Memory B cell (primary cell): ENCODE measurements around the gene NDUFA5.
"Not testable (repeated sequence)": the region's sequence is repeated elsewhere in the genome, so short reads cannot be mapped to it uniquely, and the experiment has no call there.

Experiments used
- ATAC-seq: fragments of 150-1000 bp; cut with Tn5 transposase; 2 replicates; pipeline ENCODE4 v1.10.0; 2021; ENCODE audit warnings: low read depth, mild to moderate bottlenecking, moderate library complexity
- DNase-seq, 2 donors: peaks; one replicate each; pipeline ENCODE4 v3.0.0; 2022; ENCODE audit warnings: low spot score in 2 of 2
- H3K27ac Mint-ChIP-seq: one replicate; pipeline ENCODE4 v1.8.0; 2022; ENCODE audit warnings: mild to moderate bottlenecking, moderate library complexity, mixed read lengths
- H3K27me3 Mint-ChIP-seq: one replicate; pipeline ENCODE4 v1.8.0; 2022; ENCODE audit warnings: mixed read lengths
- H3K36me3 Mint-ChIP-seq: one replicate; pipeline ENCODE4 v1.8.0; 2022; ENCODE audit warnings: mild to moderate bottlenecking, mixed read lengths
- H3K4me1 Mint-ChIP-seq: one replicate; pipeline ENCODE4 v1.8.0; 2022; ENCODE audit warnings: mixed read lengths
- H3K4me3 Mint-ChIP-seq: one replicate; pipeline ENCODE4 v1.8.0; 2022; ENCODE audit warnings: mild to moderate bottlenecking, moderate library complexity, mixed read lengths
- H3K9me3 Mint-ChIP-seq: one replicate; pipeline ENCODE4 v1.8.0; 2022; ENCODE audit warnings: mixed read lengths

Gene NDUFA5

DNA sequence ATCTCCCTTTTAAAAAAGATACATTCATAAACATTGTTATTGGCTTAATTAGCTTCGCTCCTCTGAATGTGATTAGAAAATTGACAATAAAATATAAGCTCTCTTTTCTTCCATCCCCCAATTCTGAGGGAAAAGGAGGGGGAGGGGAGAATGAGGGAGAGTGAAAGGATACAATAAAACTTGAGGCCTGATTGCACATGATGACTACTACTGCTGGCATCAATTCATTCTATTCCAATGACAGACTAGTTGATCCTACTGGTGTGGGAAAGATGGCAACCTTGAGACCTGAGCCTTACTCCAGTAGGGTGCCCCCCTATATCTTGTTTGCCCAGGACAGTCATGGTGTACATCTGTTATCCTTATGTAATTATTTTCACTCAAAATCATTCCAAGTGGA is 18.7 kb downstream of the NDUFA5 start:
- no peaks in the 10 kb centered on the region for H3K27me3 Mint-ChIP-seq
- no peak for ATAC-seq
- peaks cover 6% of the 10 kb centered on the region for H3K36me3 Mint-ChIP-seq
- H3K4me3 Mint-ChIP-seq = no peak overlapping the region
- no peak for DNase-seq
- no peak overlapping the region for H3K27ac Mint-ChIP-seq
- peaks cover 11% of the 10 kb centered on the region for H3K4me1 Mint-ChIP-seq
- H3K9me3 Mint-ChIP-seq = no peaks in the 10 kb centered on the region

DNA sequence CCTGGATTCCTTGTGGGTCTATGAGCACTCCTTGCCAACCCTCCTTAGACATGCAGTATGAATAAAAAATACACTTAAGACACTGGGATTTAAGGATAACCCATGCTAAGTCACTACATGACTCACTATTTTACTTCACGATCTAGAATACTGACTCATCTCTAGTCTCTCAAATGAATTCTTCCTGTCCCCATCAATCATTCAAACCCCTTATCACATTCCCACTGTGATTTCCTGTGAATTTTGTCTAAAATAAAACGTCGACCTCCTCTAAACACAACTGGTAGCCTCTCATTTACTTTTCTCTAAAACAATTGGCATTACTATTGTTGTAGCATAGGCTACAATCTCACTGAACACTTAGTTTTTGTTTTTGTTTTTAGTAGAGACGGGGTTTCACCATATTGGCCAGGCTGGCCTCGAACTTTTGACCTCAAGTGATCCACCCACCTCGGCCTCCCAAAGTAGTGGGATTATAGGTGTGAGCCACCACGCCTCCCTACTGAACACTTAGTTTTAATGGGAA is 19.4 kb downstream of the NDUFA5 start:
- Mint-ChIP-seq H3K27me3 (peaks cover 2% of the 10 kb centered on the region), H3K4me3 (no peak overlapping the region), H3K9me3 (no peaks in the 10 kb centered on the region), H3K27ac (no peak overlapping the region), H3K4me1 (peaks cover 17% of the 10 kb centered on the region), H3K36me3 (peaks cover 6% of the 10 kb centered on the region)
- no peak for ATAC-seq
- DNase-seq = no peak

DNA sequence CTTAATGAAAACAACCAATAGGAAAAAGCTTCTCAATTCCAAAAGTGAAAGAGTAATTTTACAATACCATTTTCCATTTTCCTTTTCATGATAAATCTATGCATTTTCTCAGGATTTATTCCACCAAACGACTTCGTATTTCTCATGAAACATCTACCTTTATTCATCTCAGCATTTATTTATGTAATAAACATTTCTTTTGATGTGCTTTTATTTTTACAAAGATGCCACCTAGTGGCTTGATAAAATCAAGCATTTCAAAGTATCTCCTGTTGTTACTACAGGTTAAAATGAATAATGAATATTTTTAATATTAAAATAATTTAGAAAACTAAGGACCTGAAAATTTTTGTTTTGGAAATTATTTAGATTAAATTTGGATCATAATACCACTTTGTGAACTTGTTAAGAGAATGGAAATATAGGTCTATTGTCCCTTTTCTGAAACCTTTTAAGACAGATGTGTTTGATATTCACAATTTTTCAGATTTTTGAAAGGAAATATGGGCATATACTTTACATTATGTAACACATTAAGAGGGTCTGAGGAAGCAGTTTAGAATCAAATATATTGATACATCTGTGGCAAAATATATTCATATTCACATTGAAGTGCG is 20.5 kb downstream of the NDUFA5 start:
- peaks cover 21% of the 10 kb centered on the region for H3K4me1 Mint-ChIP-seq
- no peak overlapping the region for H3K27ac Mint-ChIP-seq
- H3K4me3 Mint-ChIP-seq = no peak overlapping the region
- no peak for DNase-seq
- ATAC-seq = no peak
- no peaks in the 10 kb centered on the region for H3K9me3 Mint-ChIP-seq
- peaks cover 5% of the 10 kb centered on the region for H3K27me3 Mint-ChIP-seq
- peaks cover 6% of the 10 kb centered on the region for H3K36me3 Mint-ChIP-seq

DNA sequence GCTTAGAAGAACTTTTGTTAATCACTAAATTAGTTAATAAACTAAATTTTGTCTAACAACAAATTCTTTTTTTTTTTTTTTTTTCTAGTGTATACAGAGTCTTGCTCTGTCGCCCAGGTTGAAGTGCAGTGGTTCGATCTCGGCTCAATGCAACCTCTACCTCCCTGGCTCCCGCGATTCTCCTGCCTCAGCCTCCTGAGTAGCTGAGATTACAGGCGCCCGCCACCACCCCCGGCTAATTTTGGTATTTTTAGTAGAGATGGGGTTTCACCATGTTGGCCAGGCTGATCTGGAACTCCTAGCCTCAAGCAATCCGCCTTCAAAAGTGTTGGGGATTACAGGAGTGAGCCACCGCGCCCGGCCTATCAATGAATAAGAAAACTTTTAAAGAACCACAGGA is 22.1 kb downstream of the NDUFA5 start:
- Mint-ChIP-seq H3K36me3 (peaks cover 4% of the 10 kb centered on the region), H3K4me1 (peaks cover 21% of the 10 kb centered on the region), H3K27ac (no peak overlapping the region), H3K4me3 (no peak overlapping the region), H3K9me3 (no peaks in the 10 kb centered on the region), H3K27me3 (peaks cover 5% of the 10 kb centered on the region)
- no peak for ATAC-seq
- DNase-seq = no peak

DNA sequence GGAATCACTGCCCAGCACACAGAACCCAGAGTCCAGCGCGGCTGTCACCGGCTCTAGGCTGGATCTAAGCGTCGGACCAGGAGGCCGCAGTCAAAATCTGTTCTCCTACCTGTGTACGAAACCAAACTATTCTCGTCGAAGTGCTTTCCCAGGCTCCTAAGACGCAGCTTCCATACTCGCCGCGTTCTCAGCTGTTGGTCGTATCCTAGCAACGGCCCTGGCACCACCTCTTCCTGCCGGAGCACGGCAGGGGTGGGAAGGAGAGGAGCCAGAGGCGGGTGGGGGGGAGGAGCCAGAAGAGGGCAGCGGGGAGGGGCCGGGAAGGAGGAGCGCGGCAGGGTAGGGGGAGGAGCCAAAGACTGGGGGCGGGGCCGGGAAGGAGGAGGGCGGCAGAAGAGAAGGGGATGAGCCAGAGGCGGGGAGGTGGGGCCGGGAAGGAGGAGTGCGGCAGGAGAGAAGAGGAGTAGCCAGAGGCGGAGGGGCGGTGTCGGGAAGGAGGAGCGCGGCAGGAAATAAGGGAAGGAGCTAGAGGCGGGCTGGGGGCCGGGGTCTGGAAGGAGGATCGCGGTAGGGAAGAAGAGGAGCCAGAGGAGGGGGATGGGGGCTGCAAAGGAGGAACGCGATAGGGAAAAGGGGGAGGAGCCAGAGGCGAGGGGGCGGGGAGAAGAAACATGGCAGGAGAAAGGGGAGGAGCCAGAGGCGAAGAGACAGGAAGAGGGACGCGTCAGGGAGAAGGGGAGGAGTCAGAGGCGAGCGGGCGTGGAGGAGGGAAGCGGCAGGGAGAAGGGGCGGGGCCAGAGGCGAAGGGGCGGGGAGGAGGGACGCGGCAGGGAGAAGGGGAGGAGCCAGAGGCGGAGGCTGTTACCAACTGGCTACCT is 23.0 kb downstream of the NDUFA5 start, which contains the start of gene IQUB:
Gene IQUB, minus strand, starts transcription at position 213 of the 878 bp plus-strand sequence. CDS start 22,255 bp downstream, outside the sequence.
- ATAC-seq = peak; percentile 80
- Mint-ChIP-seq H3K36me3 (peaks cover 4% of the 10 kb centered on the region), H3K4me3 (peak within 1 kb of the TSS; percentile 95)

DNA sequence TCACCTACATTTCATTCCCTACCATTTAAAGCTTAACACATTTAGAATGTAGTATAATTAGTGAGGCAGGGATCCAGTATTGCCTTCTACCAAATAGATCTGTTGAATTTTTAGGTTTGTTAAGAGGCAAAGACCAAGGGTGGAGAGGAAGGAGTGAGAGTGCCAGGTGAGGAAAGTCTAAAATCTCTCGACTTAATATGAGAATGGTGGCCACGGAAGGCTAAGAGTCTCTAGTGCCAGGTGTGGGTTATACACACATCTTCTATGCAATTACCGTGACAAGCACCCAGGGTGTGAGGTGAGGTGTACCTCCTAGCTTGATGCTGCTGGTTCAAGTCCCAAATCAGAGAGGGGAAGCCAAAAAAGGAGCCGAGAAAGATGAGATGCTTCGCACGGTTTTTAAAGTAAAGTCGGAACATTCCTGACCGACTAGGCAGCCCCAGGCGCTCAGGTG is 23.7 kb downstream of the NDUFA5 start:
- DNase-seq = peak in 1 of 2 donors; percentile 5
- peak overlapping the region; percentile 95 for H3K4me3 Mint-ChIP-seq
- peaks cover 5% of the 10 kb centered on the region for H3K27me3 Mint-ChIP-seq
- ATAC-seq = peak; percentile 31
- H3K36me3 Mint-ChIP-seq = peaks cover 2% of the 10 kb centered on the region
- peaks cover 21% of the 10 kb centered on the region for H3K4me1 Mint-ChIP-seq
- H3K27ac Mint-ChIP-seq = peak overlapping the region; percentile 80
- no peaks in the 10 kb centered on the region for H3K9me3 Mint-ChIP-seq

More for the DNA sequence above, 23.0 kb downstream of the NDUFA5 start, which contains the start of gene IQUB:
- no peaks in the 10 kb centered on the region for H3K9me3 Mint-ChIP-seq
- peaks cover 5% of the 10 kb centered on the region for H3K27me3 Mint-ChIP-seq
- peaks cover 21% of the 10 kb centered on the region for H3K4me1 Mint-ChIP-seq
- H3K27ac Mint-ChIP-seq = peak within 1 kb of the TSS; percentile 80
- DNase-seq = peak; percentile 85 to 88

DNA sequence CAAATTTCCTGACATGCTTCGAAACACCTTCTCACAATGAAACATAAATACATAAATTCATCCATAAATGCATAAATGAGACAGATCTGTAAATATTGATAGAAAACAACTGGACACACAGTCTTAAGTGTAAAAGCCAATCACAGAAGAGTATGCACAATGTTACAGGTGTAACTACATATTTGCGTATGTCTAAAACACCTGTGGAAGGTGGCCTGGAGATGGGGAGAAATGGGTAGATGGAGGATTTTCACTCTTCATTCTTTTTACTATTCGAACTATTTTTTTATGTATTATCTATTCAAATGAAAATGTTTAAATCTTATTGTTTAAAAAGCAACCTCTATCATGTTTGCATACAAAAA is 24.1 kb downstream of the NDUFA5 start:
- no peak for ATAC-seq
- Mint-ChIP-seq H3K4me3 (peak overlapping the region; percentile 95), H3K9me3 (no peaks in the 10 kb centered on the region), H3K36me3 (peaks cover 2% of the 10 kb centered on the region), H3K4me1 (peaks cover 21% of the 10 kb centered on the region), H3K27ac (no peak overlapping the region), H3K27me3 (peaks cover 5% of the 10 kb centered on the region)
- DNase-seq = no peak

DNA sequence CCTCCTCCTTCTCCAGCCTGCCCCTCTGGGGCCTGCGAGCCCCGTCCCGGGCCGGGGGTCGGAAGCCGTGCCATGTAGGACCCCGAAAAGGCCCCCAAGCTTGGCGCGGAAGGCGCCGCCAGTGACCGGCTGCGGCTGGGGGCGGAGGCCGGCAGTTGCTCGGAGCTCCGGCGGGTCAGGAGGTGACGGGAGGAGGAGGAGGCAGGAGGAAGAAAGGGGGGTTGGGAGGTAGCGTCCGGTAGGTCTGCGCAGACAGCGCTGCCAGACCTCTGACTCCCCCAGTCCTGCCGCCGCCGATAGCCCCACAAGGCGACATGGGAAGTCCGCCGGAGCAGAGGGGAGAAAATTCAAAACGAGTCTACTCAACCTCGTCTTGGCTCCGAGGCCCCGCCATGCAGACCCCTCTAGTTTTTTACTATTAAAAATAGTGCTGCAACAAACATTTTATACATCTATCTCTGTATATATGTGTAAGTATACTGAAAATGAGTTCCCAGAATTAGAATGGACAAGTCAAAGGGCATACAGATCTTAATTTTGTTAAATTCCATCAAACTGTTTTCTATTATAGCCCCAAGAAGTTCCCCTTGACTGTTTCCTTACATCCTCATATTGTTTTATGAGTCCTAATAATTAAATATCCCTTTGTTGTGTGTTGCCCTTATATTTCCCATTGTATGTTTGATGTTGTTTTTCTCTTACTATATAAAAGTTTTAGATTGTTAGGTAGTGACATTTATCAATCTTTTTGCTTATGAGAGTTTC is 24.6 kb downstream of the NDUFA5 start:
- H3K36me3 Mint-ChIP-seq, H3K27me3 Mint-ChIP-seq, H3K9me3 Mint-ChIP-seq, H3K27ac Mint-ChIP-seq: not testable (repeated sequence)
- peak overlapping the region; percentile 58 for H3K4me3 Mint-ChIP-seq
- peak; percentile 27 for ATAC-seq
- H3K4me1 Mint-ChIP-seq = peaks cover 21% of the 10 kb centered on the region
- DNase-seq = peak; percentile 34 to 58

DNA sequence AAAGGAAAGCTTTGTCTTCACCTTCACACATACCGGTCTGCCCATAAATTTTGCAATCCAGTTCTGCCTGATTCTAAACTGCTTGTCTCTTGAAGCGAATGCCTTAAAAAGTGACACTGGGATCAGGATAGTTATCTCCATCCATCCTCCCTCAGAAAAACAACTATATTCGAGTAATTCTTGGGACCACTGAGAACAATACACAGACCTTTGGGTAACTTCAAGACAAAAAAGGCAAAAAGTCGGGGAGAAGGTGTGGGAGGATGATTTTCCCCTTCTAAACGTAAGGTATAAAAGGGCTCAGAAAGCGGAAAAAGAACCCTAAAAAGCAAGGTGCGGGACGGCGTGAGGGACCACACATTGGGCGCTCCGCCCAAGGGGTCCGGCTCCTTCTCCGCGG is 25.3 kb downstream of the NDUFA5 start:
- H3K27me3 Mint-ChIP-seq, H3K9me3 Mint-ChIP-seq, ATAC-seq, DNase-seq, H3K36me3 Mint-ChIP-seq, H3K27ac Mint-ChIP-seq, H3K4me3 Mint-ChIP-seq: not testable (repeated sequence)
- H3K4me1 Mint-ChIP-seq = peaks cover 21% of the 10 kb centered on the region

DNA sequence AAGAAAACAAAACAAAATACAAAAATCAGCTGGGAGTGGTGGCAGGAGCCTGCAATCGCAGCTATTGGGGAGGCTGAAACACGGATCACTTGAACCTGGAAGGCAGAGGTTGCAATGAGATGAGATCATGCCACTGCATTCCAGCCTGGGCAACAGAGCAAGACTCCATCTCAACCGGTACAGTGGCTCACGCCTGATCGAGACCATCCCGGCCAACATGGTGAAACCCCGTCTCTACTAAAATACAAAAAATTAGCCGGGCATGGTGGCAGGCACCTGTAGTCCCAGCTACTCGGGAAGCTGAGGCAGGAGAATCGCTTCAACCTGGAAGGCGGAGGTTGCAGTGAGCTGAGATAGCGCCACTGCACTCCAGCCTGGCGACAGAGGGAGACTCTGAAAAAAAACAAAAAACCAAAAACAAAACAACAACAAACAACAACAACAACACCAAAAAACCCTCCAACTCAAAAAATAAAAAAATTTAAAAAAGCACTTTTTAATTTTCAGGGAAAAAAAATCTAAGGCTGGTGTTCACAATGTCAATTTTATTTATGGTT is 27.5 kb downstream of the NDUFA5 start:
- ATAC-seq, DNase-seq, H3K9me3 Mint-ChIP-seq, H3K36me3 Mint-ChIP-seq, H3K27me3 Mint-ChIP-seq, H3K4me3 Mint-ChIP-seq, H3K27ac Mint-ChIP-seq: not testable (repeated sequence)
- H3K4me1 Mint-ChIP-seq = peaks cover 20% of the 10 kb centered on the region

DNA sequence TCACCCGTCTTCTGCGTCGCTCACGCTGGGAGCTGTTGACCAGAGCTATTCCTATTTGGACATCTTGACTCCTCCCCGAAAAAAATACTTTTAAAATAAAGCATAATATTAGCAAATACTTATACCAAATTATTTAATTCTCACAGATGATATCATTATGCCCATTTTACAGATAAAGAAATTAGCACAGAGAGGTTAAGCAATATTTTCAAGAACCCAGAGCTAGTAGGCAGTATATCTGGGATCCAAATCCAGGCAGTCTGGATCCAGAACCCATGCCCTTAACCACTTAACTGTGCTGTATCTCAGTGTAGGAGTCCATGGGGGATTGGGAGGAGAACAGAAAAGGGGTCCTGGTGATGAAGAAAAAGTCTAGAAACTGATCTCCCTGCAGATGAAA is 29.4 kb downstream of the NDUFA5 start:
- no peaks in the 10 kb centered on the region for H3K36me3 Mint-ChIP-seq
- no peak overlapping the region for H3K27ac Mint-ChIP-seq
- ATAC-seq (no peak), DNase-seq (no peak)
- no peak overlapping the region for H3K4me3 Mint-ChIP-seq
- H3K4me1 Mint-ChIP-seq = peaks cover 5% of the 10 kb centered on the region
- H3K27me3 Mint-ChIP-seq = peaks cover 3% of the 10 kb centered on the region
- peaks cover 1% of the 10 kb centered on the region for H3K9me3 Mint-ChIP-seq

DNA sequence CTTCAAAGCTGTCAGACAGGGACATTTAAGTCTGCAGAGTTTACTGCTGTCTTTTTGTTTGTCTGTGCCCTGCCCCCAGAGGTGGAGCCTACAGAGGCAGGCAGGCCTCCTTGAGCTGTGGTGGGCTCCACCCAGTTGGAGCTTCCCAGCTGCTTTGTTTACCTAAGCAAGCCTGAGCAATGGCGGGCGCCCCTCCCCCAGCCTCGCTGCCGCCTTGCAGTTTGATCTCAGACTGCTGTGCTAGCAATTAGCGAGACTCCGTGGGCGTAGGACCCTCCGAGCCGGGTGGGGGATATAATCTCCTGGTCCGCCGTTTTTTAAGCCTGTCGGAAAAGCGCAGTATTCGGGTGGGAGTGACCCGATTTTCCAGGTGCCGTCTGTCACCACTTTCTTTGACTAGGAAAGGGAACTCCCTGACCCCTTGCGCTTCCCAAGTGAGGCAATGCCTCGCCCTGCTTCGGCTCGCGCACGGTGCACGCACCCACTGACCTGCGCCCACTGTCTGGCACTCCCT is 29.8 kb downstream of the NDUFA5 start:
- DNase-seq, H3K36me3 Mint-ChIP-seq, H3K27ac Mint-ChIP-seq, ATAC-seq, H3K4me1 Mint-ChIP-seq, H3K9me3 Mint-ChIP-seq, H3K27me3 Mint-ChIP-seq, H3K4me3 Mint-ChIP-seq: not testable (repeated sequence)

DNA sequence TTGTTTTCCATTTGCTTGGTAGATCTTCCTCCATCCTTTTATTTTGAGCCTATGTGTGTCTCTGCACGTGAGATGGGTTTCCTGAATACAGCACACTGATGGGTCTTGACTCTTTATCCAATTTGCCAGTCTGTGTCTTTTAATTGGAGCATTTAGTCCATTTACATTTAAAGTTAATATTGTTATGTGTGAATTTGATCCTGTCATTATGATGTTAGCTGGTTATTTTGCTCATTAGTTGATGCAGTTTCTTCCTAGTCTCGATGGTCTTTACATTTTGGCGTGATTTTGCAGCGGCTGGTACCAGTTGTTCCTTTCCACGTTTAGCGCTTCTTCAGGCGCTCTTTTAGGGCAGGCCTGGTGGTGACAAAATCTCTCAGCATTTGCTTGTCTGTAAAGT is 31.1 kb downstream of the NDUFA5 start:
- H3K36me3 Mint-ChIP-seq, H3K4me3 Mint-ChIP-seq, H3K4me1 Mint-ChIP-seq, H3K9me3 Mint-ChIP-seq, H3K27ac Mint-ChIP-seq, ATAC-seq, H3K27me3 Mint-ChIP-seq, DNase-seq: not testable (repeated sequence)
